GM18498 (cell line): ENCODE measurements around the gene MCM3AP.

Experiments
- ATAC-seq: cut with Tn5 transposase; IDR thresholded peaks from one replicate; pipeline ENCODE4 v1.9.1; 2021; ENCODE audit warnings: mild to moderate bottlenecking, moderate library complexity; ENCODE audit not compliant: unreplicated experiment

Gene MCM3AP

GRCh38 chr21:46220275-46220810 lies 65.1 kb downstream of the MCM3AP start:
- no peak for ATAC-seq

DNA sequence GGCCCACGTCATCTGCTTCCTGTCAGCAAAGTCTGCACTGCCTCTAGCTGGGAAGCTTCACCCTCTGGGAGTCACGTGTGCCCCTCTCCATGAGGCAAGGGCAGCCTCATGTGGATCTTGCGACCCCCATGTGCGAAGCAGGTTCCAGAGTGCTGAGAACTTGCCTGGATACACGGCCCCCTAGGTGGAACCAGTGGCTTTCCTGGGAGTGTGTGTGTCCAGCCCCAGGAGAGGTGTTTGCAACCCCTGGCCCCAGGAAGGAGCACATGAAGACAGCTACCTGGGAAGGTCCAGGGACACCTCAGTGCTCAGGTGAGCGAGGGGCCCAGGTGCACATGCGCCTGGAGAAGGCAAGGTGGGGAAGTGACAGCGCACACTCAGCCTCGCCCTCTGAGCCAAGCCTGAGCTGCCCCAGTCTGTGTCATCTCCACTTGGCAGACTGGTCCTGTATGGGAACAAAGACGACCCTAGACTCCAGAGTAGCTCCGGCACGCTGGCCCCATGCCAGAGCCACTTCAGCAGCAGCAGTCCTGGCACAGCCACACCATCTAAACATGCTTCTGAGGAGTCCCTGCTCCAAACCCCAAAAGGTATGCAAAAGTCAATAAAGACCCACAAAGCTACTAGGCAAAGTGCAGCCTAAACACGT lies 65.7 kb downstream of the MCM3AP start:
- ATAC-seq, result no peak

DNA sequence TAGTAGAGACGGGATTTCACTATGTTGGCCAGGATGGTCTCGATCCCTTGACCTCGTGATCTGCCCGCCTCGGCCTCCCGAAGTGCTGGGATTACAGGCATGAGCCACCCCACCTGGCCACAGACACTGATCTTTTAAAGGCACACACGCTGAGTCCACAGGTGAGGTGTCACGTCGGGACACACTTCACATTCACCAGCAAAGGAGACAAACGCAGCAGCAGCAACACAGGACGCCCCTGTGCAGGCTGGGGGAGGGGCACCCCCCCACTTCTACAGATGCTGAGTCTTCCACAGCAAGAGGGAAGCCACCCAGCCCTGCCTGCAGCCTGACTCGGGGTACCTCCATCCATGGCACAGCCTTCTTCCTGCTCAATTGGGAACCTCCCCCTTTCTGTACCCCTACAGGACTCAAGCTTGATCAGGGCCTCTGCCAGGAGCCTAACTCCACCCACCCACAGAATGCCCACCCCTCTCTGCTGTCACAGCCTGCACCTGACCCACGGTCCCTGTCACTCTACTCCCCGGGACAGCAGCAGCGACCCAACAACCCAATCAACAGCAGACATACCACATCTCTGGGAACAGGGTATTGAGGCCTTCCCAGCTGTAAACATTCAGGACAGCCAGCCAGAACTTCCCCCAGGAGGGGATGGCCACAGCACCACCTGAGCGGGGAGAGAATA lies 66.4 kb downstream of the MCM3AP start:
- no peak for ATAC-seq

DNA sequence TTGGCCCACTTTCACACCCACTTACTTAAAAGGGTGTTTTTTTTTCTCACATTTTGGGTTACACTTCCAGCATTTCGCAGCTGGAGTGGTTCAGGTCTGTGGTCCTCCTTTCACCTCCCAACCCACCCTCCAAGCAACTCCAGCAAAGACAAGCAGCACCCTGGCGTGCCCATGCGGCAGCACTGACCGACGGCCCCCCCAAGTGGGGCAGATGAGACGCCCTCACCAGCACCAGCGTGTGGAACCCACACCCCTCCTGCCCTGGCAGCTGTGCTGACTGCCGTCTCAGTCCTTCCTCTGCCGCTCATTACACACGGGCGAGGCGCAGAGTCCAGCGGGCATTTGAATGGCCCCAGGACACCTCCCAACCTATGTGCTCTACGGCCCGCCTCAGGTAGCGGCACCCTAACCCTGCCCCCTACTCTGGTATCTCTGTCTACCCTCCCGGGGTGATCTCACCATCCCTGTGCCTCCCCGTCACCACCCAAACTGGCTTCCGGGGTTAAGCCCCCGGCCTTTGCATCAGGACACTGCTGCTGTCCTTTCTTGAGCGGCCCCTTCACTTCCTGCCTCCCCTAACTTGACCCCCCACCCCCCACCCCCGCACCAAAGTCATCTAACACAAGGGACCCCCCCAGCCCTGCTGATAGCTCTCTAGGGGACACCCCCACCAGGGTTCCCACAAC lies 67.8 kb downstream of the MCM3AP start:
- no peak for ATAC-seq

DNA sequence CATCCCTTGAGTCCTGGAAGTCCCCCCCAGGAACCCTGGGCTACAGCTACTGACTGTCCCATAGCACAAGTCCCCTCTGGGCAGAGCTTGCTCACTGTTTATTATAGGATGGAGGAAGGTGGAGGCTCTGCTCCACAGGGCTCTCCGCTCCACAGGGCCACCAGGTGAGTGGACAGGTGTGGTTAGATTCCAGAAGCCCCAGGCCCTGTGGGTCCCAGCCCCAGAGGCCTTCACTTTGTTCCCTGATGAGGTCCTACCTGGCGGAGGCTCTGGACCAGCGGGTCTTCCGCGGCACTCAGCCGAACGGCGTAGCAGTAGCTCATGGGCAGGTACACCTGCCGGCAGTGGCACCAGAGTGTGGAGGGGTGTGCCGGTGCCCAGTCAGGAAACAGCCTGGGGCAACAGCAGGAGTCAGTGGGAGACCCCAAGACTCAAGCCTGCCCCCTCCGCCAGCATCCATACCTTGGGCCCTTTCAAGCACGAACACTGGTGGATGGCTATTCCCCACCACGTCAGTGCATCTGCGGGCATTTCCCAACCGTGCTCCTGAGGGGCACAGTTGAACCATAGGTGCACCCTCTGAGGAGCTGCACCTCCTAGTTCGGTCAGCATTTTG lies 69.2 kb downstream of the MCM3AP start:
- no peak for ATAC-seq

- ATAC-seq, result no peak
Observed at GRCh38 chr21:46215436-46216131, 69.8 kb downstream of the MCM3AP start.

DNA sequence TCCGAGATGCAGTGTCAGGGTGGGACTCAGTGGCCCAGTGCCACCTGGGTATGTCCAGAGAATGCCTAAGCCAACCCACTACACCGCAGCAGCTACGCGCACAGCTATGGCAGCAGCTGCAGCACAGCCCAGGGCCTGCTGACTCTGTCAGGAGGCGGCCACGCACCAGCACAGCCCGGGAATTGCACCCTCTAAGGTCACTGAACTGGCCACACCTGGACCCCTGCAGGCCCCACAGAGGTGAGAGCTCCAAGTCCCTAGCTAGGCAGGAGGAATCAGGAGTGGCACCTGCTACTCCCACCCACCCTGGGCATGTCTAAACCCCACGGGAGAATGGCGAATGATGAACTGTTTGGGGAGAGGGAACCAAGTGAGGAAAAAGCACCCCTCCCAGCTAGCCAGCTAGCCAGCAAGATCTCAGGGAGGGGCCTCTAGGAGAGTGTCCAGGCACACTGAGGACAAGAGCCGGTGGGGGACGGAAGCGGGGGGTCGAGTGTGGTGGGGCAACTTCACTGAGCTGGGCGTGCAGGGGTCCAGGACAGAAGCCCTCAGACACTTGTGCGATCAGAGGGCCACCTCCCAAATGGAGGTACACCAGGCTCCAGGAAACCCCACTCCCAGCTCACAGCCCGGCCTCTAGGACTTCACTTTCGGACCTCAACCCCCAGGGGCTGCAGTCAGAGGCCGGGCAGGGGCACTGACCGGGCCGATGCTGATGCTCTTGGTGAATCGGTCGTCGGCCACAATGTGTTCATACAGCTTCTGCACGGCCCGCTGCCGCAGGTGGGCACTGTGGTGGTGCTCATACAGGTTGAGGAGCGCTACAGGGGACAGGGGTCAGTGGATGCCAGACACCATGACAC lies 70.7 kb downstream of the MCM3AP start:
- ATAC-seq, result no peak

DNA sequence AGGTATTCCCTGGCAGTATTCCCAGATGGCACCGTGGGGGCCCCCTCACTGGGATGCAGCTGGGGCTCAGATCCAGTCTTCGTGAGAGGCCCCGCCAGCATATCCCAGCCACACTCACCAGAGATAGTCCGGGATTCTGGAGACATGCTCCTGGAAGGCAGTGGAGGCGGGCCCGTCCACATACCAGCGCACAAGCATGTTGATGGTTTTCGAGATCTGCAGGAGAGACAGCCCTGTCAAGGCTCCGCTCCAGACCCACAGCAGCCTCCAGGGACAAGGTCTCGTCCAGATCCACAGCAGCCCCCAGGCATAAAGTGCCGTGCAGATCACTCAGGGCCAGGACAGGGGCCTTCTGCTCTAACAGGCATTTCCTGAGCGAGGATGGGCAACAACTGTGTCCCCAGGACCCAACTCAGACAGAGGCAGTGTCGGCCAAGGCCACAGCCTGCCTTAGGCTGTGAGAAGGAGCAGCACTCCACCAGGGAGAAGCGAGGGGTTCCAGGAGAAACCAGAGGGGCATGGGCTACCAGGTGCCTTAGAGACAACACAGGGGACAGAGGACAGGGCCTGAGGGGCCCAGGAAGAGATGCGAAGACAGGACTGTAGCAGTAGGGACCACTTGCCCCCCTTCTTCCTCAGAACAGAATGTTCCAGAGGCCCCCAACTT lies 71.7 kb downstream of the MCM3AP start:
- no peak for ATAC-seq

GRCh38 chr21:46212721-46213484 lies 72.5 kb downstream of the MCM3AP start:
- ATAC-seq, result no peak

GRCh38 chr21:46211786-46212720 lies 73.4 kb downstream of the MCM3AP start:
- ATAC-seq, result no peak

- ATAC-seq, result no peak
Observed at GRCh38 chr21:46211376-46211775, 74.0 kb downstream of the MCM3AP start.

DNA sequence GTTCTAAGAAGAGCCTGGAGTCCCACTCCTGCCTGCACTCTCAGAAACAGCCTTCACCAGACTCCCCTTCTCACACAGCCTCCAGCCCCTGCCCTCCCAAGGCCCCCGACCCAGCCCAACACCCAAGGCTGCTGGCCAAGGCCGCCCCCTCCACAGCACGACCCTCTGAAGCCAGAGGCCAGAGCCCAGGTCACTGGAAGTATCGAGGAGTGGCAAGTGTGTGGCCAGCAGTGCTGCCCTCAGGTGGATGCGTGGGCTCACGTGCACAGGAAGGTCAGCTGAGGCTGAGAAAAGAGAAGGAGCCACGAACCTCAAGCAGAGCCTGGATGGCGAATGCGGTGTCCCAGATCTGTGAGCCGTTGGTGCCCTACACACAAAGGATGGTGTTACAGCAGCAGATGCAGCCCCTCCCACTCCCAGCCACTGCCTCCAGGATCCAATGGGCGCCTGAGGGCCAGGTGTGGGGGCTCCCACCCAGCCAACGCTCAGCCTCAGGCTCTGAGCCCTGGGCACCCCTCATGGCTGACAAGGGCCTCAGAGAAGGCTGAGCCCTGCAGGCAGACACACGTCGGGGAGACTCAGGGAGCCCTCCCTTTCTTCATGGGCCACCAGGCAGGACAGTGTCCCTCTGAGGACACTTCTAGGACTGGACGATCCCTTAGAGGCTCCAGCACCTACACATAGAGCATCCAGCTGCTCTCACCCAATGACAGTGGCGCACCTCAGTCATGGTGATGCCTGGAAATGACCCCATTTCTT lies 74.9 kb downstream of the MCM3AP start:
- no peak for ATAC-seq

- no peak for ATAC-seq
Observed at GRCh38 chr21:46208761-46209721, 76.4 kb downstream of the MCM3AP start.

- ATAC-seq, result no peak
Observed at GRCh38 chr21:46207920-46208591, 77.4 kb downstream of the MCM3AP start.
